ENCODE data around the gene GAPVD1.
A peak's percentile ranks its signal among the peaks of the same experiment; 100 is the strongest.
"Not testable (repeated sequence)": the region's sequence is repeated elsewhere in the genome, so short reads cannot be mapped to it uniquely, and the experiment has no call there.

Gene GAPVD1

GRCh38 chr9:125261501-125262293 is at the start of gene GAPVD1:
TSS of gene GAPVD1 (plus strand) at chr9:125261826. CDS start at chr9:125298922, 37,096 bp downstream.
- DNase-seq = peak; percentile 91 to 92

GRCh38 chr9:125214186-125214585 is 47.4 kb upstream of the GAPVD1 start:
- no peak for DNase-seq

GRCh38 chr9:125218621-125219020 is 43.0 kb upstream of the GAPVD1 start:
- DNase-seq = no peak

GRCh38 chr9:125224858-125225257 is 36.8 kb upstream of the GAPVD1 start:
- not testable (repeated sequence) for DNase-seq

GRCh38 chr9:125227761-125228160 is 33.9 kb upstream of the GAPVD1 start:
- DNase-seq = no peak

GRCh38 chr9:125233678-125234077 is 27.9 kb upstream of the GAPVD1 start:
- DNase-seq = no peak

- not testable (repeated sequence) for DNase-seq
Observed at GRCh38 chr9:125234099-125234498, 27.5 kb upstream of the GAPVD1 start.

GRCh38 chr9:125235804-125236519 is 25.7 kb upstream of the GAPVD1 start:
- DNase-seq = no peak

GRCh38 chr9:125236520-125237159 is 25.0 kb upstream of the GAPVD1 start:
- DNase-seq = not testable (repeated sequence)

- DNase-seq = no peak
Observed at GRCh38 chr9:125238127-125238914, 23.3 kb upstream of the GAPVD1 start.

- no peak for DNase-seq
Observed at GRCh38 chr9:125238915-125239446, 22.6 kb upstream of the GAPVD1 start.

- DNase-seq = no peak
Observed at GRCh38 chr9:125239631-125240597, 21.7 kb upstream of the GAPVD1 start.

GRCh38 chr9:125240649-125240999 is 21.0 kb upstream of the GAPVD1 start:
- peak; percentile 33 to 44 for DNase-seq

GRCh38 chr9:125241000-125241862 is 20.4 kb upstream of the GAPVD1 start, which contains the start of gene HSPA5:
TSS of gene HSPA5 (minus strand) at chr9:125241343. CDS start at chr9:125241126, 217 bp downstream.
- peak; percentile 99 for DNase-seq

- DNase-seq = no peak
Observed at GRCh38 chr9:125241863-125242739, 19.5 kb upstream of the GAPVD1 start.

- no peak for DNase-seq
Observed at GRCh38 chr9:125243792-125244260, 17.8 kb upstream of the GAPVD1 start.

GRCh38 chr9:125246261-125246667 is 15.4 kb upstream of the GAPVD1 start:
- DNase-seq = no peak

GRCh38 chr9:125254231-125254630 is 7.4 kb upstream of the GAPVD1 start:
- DNase-seq = no peak

- DNase-seq = no peak
Observed at GRCh38 chr9:125255781-125256391, 5.7 kb upstream of the GAPVD1 start.

All from CD4-positive, alpha-beta T cell treated with Interferon alpha-2 for 1 hour (primary cell).